ENCODE measurements around the gene COX7A2. TPM values are rescaled to one million over a fixed set of nuclear protein-coding genes. Genes with fewer than 3 reads are reported as not detected.

The COX7A2 gene
- polyA plus RNA-seq, 4 donors: 214 to 1,298 (median 910) TPM

- DNase-seq (no peak), FAIRE-seq (no peak)
- Histone ChIP-seq H3K4me3 (ENCODE audit: low read depth in 1 of 3, low read length in 3 of 3) (no peak overlapping the region), H3K27me3 (ENCODE audit: control insufficient read depth in 3 of 3, insufficient read depth in 3 of 3, low read length in 3 of 3) (no peaks in the 10 kb centered on the region), H3K4me1 (ENCODE audit: control insufficient read depth in 3 of 3, insufficient read depth in 2 of 3, low read depth in 1 of 3, low read length in 2 of 3) (no peaks in the 10 kb centered on the region), H3K36me3 (ENCODE audit: control insufficient read depth in 3 of 3, insufficient read depth in 2 of 3, low read depth in 1 of 3, low read length in 3 of 3) (peaks cover 0 to 3% (median 0%) of the 10 kb centered on the region in 3 donors), H3K9me3 (ENCODE audit: control insufficient read depth in 2 of 2, insufficient read depth in 1 of 2, low read depth in 1 of 2, low read length in 1 of 2) (no peaks in the 10 kb centered on the region), H3K27ac (ENCODE audit: low read depth in 1 of 3, low read length in 2 of 3) (no peak overlapping the region)
- WGBS, 3 donors: 71 to 73% (median 73%) methylated on average over 3 of the region's 3 CpGs
Measured at GRCh38 chr6:75188221-75188925, 55.2 kb downstream of the COX7A2 start.

Other genes with a start within 250 kb of the COX7A2 start
- gene COL12A1, start 37.7 kb downstream of the COX7A2 start, polyA plus RNA-seq: 10 to 100 TPM in 2 of 4 donors, 1 to 10 TPM in 1, under 1 TPM in 1; 0.67 to 32.3 (median 7.1) TPM
- 10 to 100 TPM; 13.0 to 75.9 (median 23.2) TPM for gene TMEM30A, start 41.0 kb upstream of the COX7A2 start, polyA plus RNA-seq
- gene FILIP1, start 250.0 kb upstream of the COX7A2 start, polyA plus RNA-seq: 1 to 10 TPM in 2 of 4 donors, under 1 TPM in 1, not detected in 1; 0.54 to 1.8 (median 1.4) TPM